Stimulated activated CD4-positive, alpha-beta T cell treated with anti-CD3 and anti-CD28 coated beads, Interleukin-15, amount 100 ng/mL, for 48 hours (primary cell): ENCODE measurements around the gene TMEM232.
"Not testable (repeated sequence)": the region's sequence is repeated elsewhere in the genome, so short reads cannot be mapped to it uniquely, and the experiment has no call there.

Source experiments
- DNase-seq, 2 donors: peaks; one replicate each; pipeline ENCODE4 v3.0.0-alpha.2; 2020; ENCODE audit warnings: low read depth in 2 of 2

Gene TMEM232

DNA sequence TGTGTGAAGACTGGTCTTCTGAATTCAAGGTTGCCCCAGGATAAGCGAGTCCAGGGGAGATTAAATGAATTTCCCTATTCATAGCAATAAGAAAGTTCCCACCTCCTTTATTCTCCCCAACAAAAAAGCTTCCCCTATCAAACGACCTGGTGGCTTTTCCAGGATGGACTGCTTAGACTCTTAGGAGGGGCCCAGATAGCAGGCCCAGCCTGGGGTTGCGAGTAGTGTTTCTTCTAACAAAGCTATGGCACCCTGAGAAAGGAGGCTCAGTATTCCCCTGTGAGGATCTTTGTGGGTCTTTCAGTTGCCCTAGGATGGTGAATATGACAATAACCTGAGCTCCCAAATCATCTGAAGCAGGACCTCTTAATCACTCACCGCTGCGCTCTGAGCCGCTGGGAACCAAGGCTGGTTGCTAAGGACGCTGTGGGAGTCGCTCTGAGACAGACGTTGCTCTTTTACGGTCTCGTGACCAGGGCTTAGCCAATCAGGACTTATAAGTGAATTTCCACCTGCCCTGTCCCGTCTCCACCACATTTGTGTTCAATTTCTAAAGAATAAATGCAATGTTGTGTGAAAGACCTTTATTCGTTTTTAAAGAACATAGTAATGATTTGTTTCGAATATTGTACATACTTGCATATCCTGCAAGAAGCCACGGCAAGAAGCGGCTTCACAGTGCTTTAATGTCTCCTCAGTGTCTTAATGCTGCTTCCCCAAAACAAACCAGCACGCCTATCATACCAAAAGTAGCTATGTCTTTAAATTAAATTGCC is at the start of gene TMEM232:
TMEM232 (minus strand) TSS at position 423 of the 776 bp plus-strand sequence. CDS start 59,319 bp downstream, outside the sequence.
- peak; percentile 47 to 71 for DNase-seq

DNA sequence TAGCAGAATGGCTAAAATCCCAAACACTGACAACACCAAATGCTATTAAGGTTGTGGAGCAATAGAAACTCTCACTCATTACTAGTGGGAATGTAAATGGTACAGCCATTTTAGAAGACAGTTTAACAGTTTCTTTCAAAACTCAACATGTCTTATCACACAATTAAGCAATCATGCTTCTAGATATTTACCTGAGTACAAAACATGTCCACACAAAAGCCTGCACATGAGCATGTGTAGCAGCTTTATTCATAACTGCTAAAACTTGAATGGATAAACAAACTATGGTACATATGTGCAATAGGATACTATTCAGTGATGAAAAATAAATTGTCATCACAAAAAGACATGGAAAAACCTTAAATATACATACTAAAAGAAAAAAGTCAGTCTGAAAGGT is 43.8 kb upstream of the TMEM232 start:
- no peak for DNase-seq

DNA sequence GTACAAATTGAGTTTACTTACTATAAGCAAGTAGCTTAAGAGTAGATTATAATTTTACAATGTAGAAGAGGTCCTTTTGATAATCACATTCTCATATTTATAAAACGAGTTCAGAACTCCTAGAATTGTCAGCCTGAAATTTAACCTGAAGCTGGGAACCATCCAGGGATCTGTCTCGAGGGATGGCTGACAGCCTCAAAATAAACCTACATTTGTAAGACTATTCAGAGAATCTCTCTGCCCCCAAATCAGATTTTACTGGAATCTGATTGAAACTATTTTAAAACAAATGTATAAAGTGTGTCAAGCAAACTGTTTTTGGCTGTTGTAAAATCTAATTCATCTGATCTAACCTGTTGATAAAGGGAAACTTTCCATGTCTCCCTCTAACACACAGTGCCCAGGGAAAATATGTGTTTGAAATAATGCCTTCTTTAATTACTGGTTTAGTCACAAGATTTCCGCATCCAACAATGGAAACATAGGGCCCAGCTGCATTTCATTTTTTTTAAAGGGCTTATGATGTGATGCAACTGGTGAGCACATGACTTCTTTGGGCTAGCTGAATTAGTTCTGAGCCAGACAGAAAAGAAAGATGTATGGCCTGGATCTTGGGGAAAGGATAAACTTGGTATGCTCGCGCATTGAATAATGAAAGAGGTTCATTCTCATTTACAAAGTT is 42.7 kb upstream of the TMEM232 start:
- DNase-seq, result no peak

DNA sequence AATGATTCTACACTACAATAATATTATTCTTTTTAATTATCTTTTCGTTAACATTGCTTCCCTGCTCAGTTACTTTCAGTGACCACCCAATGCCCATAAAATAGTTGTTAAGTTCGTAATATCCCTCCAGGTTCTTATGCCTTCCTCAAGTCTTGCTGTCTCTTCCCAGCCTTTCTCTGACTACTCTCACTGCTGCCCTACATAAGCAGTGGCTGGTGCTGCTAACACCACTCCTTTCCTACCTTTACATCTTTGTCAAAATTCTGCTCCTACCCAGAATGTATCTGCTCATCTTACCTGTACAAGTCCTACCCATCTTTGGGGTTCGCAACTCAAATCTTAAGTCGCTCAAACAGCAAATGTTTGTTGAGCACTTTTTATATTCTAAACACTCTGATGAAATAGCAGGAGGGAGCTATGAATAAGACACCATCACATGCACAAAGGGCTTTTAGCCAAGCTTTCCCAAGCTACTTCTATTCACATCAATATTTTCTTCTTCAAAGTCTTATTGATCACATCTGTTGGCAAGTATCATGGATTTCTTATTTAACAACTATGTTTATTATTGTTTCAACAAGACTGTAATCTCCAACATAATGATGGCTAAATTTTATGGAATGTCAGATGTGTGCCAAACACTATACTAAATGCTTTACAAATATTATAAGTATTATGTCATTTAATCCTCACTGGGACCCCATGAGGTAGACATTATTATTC is 41.8 kb upstream of the TMEM232 start:
- DNase-seq, result no peak

DNA sequence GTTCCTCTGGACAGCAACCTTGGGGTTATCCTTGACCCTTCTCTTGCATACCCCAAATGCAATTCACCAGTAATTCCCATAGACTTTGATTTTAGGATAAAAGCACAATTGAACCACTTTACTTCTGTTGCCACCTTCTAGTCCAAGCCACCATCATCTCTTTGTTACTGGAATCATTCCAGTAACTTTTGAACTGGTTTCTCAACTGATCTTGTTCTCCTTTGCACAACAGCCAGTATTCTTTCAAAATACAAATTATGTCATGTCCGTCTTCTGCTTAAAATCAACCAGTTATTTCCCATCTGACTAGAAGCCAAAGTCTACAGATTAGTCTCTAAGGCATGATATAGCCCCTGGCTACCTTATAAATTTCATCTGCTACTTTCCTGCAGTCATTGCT is 33.7 kb upstream of the TMEM232 start:
- no peak for DNase-seq

DNA sequence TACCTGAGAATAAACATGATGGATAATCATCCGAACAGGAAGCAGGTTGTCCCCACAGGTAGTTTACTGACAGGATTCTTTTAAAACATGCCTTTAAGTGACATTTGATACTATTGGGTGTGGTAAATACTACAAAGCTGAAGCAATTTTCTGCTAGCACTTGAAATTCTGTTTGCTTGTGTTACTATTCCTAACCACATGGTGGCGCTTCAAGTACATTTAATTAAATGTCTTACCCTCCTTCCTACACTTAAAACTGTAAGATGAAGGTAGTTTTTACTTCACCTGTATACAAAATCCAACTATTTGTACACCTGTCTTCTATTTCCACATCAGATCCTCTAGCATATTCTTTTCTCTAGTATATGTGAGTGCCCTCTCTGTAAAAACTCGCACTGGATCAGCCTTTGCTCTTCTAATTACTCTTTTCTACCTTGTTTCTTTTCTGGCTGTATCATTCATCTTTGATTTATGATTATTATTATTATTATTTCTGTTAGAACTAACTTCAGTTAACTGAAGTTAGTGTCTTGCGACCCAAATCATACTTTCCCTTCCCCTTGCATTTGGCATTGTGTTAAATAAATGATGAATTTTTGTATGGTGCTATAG is 30.8 kb upstream of the TMEM232 start:
- DNase-seq, result no peak

DNA sequence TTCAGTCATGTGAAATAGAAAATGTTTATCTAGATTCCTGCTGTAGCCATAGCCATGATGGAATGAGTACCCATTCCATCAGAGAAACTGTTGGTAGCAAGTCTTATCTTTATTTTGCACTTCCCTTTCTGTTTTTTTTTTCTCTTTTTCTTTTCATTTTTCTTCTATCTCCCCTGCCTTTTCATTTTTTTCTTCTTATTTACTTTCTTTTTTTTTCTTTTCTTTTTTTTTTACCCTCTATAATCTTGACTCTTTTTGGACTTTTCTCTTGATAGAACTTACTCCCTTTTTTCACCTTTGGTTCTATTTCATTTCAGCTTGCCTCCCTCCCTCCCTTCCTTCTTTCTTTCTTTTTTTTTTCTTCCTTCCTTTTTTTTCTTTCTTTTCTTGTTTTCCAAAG is 27.7 kb upstream of the TMEM232 start:
- no peak for DNase-seq

DNA sequence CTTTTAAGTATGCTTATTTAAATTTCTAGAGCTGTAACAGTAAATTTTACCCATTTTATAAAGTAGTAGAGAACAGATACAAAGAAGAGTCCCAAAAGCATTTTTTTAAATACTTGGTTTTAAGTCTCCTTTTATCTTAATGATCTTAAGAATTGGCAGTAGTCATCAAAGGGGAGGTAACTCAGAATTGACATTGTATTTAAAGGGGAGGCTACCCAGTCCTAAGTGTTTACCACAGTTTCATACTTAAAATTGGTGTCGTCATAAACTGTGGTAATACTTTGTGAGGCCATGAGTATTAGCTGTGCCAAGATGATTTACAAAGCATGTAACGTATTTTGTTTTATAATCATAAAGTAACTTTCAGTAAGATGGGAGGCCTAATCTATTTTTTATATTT is 27.1 kb upstream of the TMEM232 start:
- no peak for DNase-seq

DNA sequence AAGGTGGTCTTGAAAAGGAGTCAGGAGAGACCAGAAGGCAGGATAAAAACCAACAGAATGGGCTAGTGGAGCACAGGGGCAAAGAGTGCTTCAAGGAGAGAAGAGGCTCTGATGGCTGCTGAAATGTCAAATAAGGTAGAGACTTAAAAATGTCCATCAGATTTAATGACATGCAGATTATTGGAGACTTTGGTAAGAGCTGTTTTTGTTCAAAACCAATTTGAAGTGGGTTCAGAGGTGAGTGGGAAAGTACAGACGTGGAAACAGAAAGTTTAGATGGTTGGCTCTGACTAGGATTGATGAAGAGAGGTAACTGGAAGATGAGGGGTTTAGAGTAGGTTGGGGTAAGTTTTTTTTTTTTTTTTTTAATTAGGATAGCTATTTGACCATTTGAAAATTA is 26.5 kb upstream of the TMEM232 start:
- no peak for DNase-seq

DNA sequence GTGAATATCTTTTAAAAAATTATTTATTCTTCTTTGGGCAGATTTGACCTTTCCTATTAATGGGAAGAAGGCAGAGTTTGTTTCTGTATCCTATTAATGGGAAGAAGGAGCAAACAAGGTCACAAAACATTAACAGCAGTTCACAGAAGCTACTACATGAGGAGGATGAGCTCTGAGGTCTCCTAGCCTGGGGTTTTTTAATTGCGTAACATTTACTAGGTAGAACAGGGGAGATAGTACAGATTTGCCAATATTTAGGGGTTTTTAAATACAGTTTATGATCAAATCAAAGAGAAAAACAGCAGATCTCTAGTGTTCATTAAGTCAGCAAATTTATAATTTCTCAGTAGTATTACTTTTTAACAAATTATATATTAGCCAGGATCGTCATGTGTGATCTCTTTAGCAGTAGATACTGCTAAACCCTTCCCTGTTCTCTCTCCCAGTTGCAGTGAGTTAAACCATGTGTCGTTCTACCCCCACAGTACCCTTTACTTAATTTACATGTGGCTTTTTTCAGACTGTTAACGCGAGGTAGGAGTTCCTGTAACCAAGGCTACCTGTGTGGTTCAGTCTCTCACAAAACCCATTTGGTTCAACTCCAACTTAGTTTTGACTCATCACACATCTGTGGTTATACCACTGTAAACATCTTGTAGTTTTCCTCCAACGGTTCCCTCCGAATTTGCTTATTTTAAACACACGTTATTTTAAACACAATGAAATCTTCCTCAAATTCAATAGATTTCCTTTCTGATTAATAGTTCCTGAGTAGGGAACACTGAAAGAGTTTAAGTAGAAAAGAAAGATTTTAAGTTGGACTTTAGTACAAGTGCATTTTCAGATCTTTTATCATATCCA is 25.7 kb upstream of the TMEM232 start:
- peak; percentile 4 to 5 for DNase-seq

DNA sequence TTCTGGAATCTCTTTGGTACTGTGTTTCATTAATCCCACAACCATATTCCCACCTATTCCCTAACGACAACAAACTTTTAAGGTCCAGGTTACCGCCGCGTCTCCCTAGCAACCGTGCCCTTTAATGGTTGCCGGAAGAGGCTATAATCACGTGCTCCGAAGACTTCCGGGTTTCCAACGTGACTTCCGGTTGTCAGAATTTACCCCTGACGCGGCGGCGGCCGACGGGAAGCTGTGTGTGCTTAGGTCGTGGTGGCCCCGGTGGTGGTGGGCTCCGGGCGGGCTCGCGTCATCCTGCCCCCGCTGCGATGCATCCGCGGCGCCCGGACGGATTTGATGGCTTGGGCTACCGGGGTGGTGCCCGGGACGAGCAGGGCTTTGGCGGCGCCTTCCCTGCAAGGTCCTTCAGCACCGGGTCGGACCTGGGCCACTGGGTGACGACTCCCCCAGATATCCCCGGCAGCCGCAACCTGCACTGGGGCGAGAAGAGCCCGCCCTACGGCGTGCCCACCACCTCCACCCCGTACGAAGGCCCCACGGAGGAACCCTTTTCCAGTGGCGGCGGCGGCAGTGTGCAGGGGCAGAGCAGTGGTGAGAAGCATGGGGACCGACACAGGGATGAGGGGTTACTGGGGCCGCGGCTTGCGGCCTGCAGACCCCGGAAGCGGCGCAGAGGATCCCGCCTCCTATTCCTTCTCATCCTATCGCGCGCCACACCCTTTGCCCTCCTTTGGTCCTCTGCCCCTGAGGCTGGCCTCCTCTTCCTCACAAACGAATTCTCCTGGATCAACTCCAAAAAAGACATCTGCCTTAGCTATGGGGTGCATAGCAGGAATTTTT is 12.6 kb upstream of the TMEM232 start, which contains the start of gene SLC25A46:
SLC25A46 (plus strand) TSS at position 196 of the 840 bp plus-strand sequence; CDS start at position 309, 113 bp downstream.
- peak; percentile 79 for DNase-seq

DNA sequence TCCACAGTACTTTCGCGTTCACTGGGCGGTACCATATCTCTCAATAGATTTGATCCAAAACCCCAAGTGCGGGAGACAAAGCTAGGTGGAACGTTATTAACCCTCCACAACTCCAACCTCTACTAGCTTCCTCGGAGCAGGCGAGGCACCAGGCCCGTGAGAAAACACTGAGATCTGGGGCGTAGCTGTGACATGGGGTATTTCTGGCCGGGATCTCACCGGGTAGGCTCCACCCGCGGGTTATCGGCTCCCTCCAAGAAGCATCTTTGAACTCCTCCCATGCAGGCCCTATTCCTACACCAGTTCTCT is 12.0 kb upstream of the TMEM232 start:
- DNase-seq, result no peak

DNA sequence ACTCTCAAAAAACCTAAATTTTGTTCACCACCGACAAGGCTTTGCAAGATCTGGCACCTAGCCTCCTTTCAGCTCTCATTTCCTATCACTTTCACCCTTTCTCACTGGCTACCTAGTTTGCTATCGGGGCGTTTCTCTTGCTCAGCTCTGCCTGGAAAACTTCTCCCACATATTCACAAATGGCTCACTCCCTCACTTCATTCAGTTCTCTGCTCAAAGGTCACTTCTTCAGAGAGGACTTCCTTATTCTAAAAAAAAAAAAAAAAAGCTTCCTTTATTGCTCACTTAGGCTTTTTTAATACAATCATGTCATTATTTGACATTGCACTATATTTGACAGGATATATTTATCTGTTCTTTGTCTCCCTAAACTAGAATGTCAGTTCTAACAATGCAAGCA is 10.3 kb upstream of the TMEM232 start:
- DNase-seq, result no peak

DNA sequence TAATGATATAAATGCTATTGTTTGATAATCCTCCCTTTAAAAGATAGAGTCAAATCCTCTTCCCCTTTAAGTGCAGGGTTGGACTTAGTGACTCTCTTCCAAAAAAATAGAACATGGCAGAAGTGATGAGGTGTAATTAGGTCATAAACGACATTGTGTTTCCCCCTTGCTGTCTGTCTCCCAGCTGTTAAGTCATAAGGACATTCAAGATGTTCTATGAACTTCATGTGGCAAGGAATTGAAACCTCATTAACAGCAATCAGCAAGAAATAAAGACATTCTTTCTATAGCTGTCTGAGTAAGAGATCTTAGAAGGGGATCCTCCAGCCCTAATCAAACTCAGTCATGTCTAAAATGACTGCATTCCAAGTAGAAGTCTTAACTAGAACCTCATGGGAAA is 9.1 kb upstream of the TMEM232 start:
- no peak for DNase-seq

DNA sequence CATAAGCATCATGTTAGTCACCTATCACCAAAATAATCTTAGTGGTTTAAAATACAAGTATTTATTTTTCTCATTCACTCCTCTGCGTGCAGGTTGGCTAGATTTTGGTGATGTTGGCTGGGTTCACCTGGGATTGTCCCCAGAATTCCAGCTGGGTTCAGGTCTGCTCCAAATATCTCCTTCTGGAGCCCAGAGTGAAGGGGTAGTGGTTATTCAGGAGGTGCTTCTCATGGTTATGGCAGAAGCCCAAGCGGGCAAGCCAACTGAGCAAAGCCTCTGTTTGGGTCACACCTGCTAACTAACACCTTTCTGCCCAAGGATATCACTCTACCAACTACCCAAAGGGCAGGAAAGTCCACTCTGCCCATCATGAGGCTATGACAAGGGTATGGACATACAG is 7.6 kb upstream of the TMEM232 start:
- DNase-seq, result no peak

DNA sequence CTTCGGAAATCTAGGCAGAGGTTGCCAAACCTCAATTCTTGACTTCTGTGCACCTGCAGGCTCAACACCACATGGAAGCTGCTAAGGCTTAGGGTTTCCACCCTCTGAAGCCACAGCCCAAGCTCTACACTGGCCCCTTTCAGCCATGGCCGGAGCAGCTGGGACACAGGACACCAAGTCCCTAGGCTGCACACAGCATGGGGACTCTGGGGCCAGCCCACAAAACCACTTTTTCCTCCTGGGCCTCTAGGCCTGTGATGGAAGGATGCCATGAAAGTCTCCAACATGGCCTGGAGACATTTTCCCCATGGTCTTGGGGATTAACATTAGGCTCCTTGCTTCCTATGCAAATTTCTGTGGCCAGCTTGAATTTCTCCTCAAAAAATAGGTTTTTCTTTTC is 5.0 kb upstream of the TMEM232 start:
- not testable (repeated sequence) for DNase-seq

DNA sequence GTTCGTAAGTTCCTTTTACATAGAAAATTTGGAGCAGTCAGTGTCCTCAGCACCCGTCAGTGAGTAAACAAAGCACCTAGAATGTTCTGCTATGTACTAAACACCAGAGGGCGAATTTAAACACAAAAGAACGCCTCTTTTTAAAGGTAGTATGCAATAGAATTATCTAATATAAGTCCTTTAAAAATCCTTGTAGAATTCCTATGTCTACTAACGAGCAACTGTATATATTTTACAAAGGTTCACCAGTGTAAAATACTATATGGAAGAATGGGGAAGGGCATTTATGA is 499 bp upstream of the TMEM232 start:
- no peak for DNase-seq

DNA sequence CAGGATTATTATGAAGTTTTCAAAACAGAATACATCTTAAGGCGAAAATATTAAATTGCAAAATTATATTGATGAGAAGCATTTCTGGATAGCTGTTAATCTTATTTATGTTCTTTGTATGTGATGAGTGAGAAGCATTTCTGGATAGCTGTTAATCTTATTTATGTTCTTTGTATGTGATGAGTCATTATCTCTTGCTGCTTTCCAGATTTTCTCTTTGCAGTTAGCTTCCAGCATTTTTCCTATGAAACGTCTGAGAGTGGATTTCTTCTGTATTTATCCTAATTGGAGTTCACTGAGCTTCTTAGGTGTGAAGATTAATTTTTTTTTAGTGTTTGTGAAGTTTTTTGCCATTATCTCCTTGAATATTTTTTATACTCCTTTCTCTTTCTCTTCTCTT is 8.2 kb downstream of the TMEM232 start:
- no peak for DNase-seq

DNA sequence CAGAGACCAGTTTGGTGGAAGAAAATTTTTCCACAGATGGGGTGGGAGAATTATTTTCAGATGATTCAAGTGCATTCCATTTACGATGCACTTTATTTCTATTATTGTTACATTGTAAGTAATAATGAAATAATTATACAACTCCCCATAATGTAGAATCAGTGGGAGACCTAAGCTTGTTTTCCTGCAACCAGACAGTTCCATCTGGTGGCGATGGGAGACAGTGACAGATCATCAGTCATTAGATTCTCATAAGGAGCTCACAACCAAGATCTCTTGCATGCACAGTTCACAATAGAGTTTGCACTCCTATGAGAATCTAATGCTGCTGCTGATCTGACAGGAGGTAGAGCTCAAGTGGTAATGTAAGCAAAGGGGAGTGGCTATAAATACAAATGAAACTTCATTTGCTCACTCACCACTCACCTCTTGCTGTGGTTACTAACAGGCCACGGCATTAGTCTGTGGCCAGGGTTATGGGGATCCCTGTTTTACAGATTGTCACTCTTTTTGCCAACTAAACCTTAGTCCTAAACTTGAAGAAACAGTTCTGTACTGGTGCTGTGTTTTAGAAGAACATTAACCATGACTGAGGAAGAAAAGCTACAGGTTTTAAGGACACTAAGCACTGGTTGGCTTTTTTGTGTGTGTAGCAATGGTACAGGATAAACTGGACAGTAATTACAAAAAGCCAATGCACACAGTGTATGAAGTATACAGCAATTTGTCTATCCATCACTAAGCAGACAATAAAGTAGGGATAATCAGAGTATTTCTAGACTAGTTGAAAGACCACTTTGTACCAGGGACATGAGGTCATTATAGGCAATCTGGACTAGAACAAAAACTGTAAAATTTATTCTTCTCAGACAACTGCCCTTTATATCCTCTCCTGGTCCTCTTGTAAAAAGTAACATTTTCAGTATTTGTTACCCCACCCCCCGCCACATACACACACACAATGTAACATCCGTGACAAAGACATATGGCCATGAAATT is 9.9 kb downstream of the TMEM232 start:
- no peak for DNase-seq
